Brain microvascular endothelial cell (primary cell): ENCODE data around the gene ESRRA.

Experiments used
- DNase-seq: peaks from one replicate; pipeline ENCODE4 v3.0.0-alpha.2; 2020
- H3K27ac ChIP-seq: fragments of 250-450 bp; sonication (Bioruptor Pico); 2 replicates; pipeline ENCODE4 v1.5.1; 2020; ENCODE audit warnings: mild to moderate bottlenecking, moderate library complexity
- H3K27me3 ChIP-seq: fragments of 250-450 bp; sonication (Bioruptor Pico); replicated peaks from 2 replicates; pipeline ENCODE4 v1.5.1; 2020; ENCODE audit warnings: mild to moderate bottlenecking
- H3K36me3 ChIP-seq: fragments of 250-450 bp; sonication (Bioruptor Pico); replicated peaks from 2 replicates; pipeline ENCODE4 v1.5.1; 2020; ENCODE audit warnings: mild to moderate bottlenecking
- H3K4me3 ChIP-seq: 2 replicates; pipeline ENCODE4 v1.5.1; 2011; ENCODE audit warnings: low read depth, mild to moderate bottlenecking, control low read depth, low read length, moderate library complexity
- CTCF ChIP-seq: IDR thresholded peaks from 2 replicates; pipeline ENCODE4 v1.5.1; 2011; ENCODE audit warnings: low read depth, mild to moderate bottlenecking, moderate library complexity, low read length, control low read depth, inconsistent platforms; ENCODE audit errors: missing control alignments
- in situ Hi-C: cut with HindIII; loops from 2 replicates; pipeline ENCODE4 v1.10.0; 2017; ENCODE audit warnings: low sequenced_read_pairs, low pct_ligation_motif_present

ESRRA gene

GRCh38 chr11:64299847-64300648 is 5.3 kb upstream of the ESRRA start, which contains the start of gene CATSPERZ:
CATSPERZ (plus strand) TSS chr11:64300358; CDS start chr11:64300411, 53 bp downstream.
- peak; percentile 14 for TF ChIP-seq CTCF
- in situ Hi-C loops, result no loop called here
- no peak within 1 kb of the TSS for H3K27ac ChIP-seq
- peaks cover 50% of the 10 kb centered on the region for H3K27me3 ChIP-seq
- H3K4me3 ChIP-seq, result peak within 1 kb of the TSS; percentile 39
- H3K36me3 ChIP-seq, result no peaks in the 10 kb centered on the region
- no peak for DNase-seq

GRCh38 chr11:64303109-64304031 is 2.0 kb upstream of the ESRRA start:
- TF ChIP-seq CTCF, result no peak
- Histone ChIP-seq H3K4me3 (no peak overlapping the region), H3K36me3 (no peaks in the 10 kb centered on the region), H3K27me3 (peaks cover 20% of the 10 kb centered on the region), H3K27ac (no peak overlapping the region)
- in situ Hi-C loops, result no loop called here
- no peak for DNase-seq

DNA sequence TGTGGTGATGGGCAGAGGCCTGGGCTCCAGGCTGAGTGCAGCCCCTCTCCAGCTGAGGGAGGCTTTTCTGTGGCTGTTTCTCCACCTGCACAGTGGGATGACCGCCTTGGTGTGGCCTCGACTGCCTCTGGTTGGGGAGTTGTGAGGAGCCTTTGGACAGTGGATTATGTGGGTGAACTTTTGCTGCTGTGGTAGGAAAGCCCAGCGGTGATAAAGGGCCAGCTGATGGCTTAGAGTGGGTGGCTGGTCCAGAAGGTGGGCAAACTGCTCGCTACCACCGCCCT is 1.4 kb upstream of the ESRRA start:
- DNase-seq, result no peak
- no peak for TF ChIP-seq CTCF
- Histone ChIP-seq H3K36me3 (no peaks in the 10 kb centered on the region), H3K27me3 (peaks cover 16% of the 10 kb centered on the region), H3K4me3 (peak overlapping the region; percentile 54), H3K27ac (no peak overlapping the region)
- in situ Hi-C loops, result no loop called here

DNA sequence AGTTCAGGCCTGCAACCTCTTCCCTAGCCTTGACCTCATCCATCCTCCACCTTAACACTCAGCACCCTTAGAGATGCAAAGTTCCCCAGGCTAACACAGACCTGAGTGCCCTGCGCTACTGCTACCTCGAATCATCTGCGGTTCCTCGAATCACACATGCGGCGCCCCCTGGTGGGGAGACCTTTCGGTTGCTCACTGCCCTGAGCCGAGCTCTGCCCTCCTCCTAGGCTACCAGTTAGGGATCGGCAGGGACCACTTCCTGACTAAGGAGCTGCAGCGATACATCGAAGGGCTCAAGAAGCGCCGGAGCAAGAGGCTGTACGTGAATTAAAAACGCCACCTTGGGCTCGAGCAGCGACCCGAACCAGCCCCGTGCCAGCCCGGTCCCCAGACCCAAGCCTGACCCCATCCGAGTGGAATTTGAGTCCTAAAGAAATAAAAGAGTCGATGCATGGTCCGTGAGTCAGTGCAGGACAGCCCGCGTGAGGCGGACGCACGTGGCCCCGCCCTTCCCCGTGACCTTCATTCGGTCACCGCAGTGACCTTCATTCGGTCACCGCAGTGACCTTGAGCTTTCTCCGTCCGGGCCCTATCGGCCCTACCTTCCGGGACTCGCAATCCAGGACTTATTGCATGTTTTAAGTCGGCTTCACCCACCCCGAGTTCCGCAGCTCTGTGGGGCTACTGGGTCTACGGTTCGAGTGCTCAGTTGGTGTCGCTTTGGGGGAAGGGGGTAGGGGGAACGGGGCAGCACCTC is 830 bp upstream of the ESRRA start:
- TF ChIP-seq CTCF, result peak; percentile 91
- peaks cover 11% of the 10 kb centered on the region for H3K27me3 ChIP-seq
- in situ Hi-C loops, result no loop called here
- DNase-seq, result peak; percentile 91
- peak overlapping the region; percentile 54 for H3K4me3 ChIP-seq
- no peaks in the 10 kb centered on the region for H3K36me3 ChIP-seq
- H3K27ac ChIP-seq, result peak overlapping the region; percentile 59

- peak; percentile 44 for TF ChIP-seq CTCF
- H3K4me3 ChIP-seq, result peak overlapping the region; percentile 75
- no peak for DNase-seq
- in situ Hi-C loops, result no loop called here
- no peaks in the 10 kb centered on the region for H3K27me3 ChIP-seq
- no peak overlapping the region for H3K27ac ChIP-seq
- no peaks in the 10 kb centered on the region for H3K36me3 ChIP-seq
These were observed 603 bp downstream of the ESRRA start for GRCh38 chr11:64305691-64306562.
